Pancreas (tissue), 10 donors: ENCODE measurements around the gene MTAP. TPM values are rescaled to one million over a fixed set of nuclear protein-coding genes. Genes with fewer than 3 reads are reported as not detected.

ENCODE experiments used
- ATAC-seq, 4 donors: fragments of 200-7000 bp; cut with Tn5 transposase; one replicate each; pipeline versions ENCODE4 v1.8.0 to v1.9.1; 2020; ENCODE audit warnings: mild to moderate bottlenecking in 4 of 4, moderate library complexity in 4 of 4
- DNase-seq, 6 donors: peaks; one replicate each; pipeline ENCODE4 v3.0.0-alpha.2; 2020
- FAIRE-seq: peaks from 2 replicates; lab custom pipeline; 2012; peaks lifted over from hg19 to GRCh38; lab: Jason Lieb, UNC
- H3K27ac ChIP-seq, 4 donors: fragments of 200-600 bp; sonication (generic); 1 replicate in 3 of 4; 2 replicates in 1 of 4; pipeline versions ENCODE4 v1.5.0 to v1.8.0; 2020
- H3K27me3 ChIP-seq, 4 donors: fragments of 200-600 bp; one replicate each; pipeline ENCODE4 v1.8.0; 2021
- H3K36me3 ChIP-seq, 3 donors: fragments of 200-600 bp; sonication (generic) in 1 of 3; one replicate each; pipeline versions ENCODE4 v1.5.0 to v1.8.0; 2020 to 2021
- H3K4me1 ChIP-seq, 3 donors: fragments of 200-600 bp; one replicate each; pipeline ENCODE4 v1.8.0; 2021
- H3K4me3 ChIP-seq, 4 donors: fragments of 200-600 bp; sonication (generic) in 2 of 4; one replicate each; pipeline versions ENCODE4 v1.5.0 to v1.8.0; 2020 to 2021
- H3K9me3 ChIP-seq, 4 donors: fragments of 200-600 bp; one replicate each; pipeline ENCODE4 v1.8.0; 2021
- WGBS, 2 donors: extraction: QIAGEN DNeasy Blood & Tissue Kit; methylation state at CpG; one replicate each; pipeline ENCODE4 v1.1.7; 2013; 5-methylcytosine and 5-hydroxymethylcytosine counted together
- intact Hi-C, 3 donors: fragments of 100-400 bp; cut with DNase I; formaldehyde crosslinking; loops; one replicate each; pipeline versions ENCODE4 v1.11.1 to v1.14.2; 2022
- polyA plus RNA-seq, 2 donors: library from polyadenylated mRNA; stranded (reverse); fragments of 200-250 nt; gene quantifications; one replicate each; pipeline ENCODE4 v1.2.3, GENCODE V29; 2013
- total RNA-seq, 6 donors: library from RNA; stranded (reverse); fragmentation: NEBNext Ultra II Directional in 4 of 6; extraction: Animal tissue kit (Norgen Biotek cat#: 25700) in 4 of 6; gene quantifications; one replicate each; pipeline versions ENCODE4 v1.2.1 to v1.2.4, GENCODE V29; 2021 to 2023
- TF ChIP-seq, protein P1 (sequence below), 4 donors: fragments of 200-600 bp; sonication (generic) in 3 of 4; IDR thresholded peaks; one replicate each; pipeline versions ENCODE4 v1.5.0 to v1.8.0; 2021; ENCODE audit warnings: antibody characterized with exemption in 4 of 4
- donor health status: healthy with polysubstance abuse.
- donor health status: DM: no; HTN: no; CAD: no; lungs with moderate emphysema.
- donor health status: DM: no; HTN: no; CAD: no.
- donor health status: control.
- donor health status: control.
- donor health status: Bipolar disorder and iron deficiency.
- donor health status: DM: yes; HTN: yes; CAD: no.
- donor health status: DM: no; HTN: no; CAD: no.
- donor health status: DM: no; HTN: no; CAD: no.
- donor health status: DM: yes; HTN: yes; CAD: no.

MTAP gene
- total and polyA plus RNA-seq, 8 donors, result 4.7 to 26.7 (median 16.7) TPM

DNA sequence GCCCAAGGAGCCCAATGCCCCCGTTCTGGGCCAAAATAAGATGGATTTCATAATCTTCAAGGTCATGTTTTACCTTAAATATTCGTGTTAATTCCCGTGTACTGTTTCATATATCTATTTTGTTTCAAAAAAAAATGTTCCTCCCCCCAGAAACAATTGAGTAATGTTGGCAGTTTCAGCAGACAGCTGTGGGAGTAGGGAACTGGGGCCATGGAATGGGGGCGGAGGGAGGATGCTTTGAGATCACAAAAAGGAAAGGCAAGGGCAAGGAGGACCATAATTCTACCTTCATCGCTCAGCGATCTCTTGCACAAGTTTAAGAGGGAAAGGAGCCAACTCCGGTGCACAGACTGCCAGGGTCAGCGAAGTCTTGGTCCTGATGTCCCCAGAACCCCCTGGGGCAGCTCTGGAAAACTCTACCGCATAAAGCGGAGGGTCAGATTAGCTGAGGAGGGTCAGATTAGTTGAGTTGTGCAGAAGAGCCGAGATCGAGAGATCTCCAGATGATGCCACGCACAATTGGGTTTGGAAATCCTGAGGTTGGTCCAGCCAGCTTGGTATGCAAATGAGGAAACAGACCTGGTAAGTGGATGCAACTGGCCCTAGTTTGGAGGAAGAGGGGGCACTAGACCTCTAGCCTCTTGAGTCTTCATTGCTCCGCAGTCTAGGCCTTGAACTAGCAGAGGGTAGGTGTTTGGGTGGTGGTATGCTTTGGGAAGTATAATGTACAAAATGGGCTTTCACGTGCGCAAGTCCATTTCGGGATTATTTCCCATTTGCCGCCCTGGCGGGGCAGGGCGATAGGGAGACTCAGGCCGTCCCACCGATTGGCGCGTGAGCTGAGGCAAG, 167.7 kb downstream of the MTAP start:
- TF ChIP-seq, protein P1, sequence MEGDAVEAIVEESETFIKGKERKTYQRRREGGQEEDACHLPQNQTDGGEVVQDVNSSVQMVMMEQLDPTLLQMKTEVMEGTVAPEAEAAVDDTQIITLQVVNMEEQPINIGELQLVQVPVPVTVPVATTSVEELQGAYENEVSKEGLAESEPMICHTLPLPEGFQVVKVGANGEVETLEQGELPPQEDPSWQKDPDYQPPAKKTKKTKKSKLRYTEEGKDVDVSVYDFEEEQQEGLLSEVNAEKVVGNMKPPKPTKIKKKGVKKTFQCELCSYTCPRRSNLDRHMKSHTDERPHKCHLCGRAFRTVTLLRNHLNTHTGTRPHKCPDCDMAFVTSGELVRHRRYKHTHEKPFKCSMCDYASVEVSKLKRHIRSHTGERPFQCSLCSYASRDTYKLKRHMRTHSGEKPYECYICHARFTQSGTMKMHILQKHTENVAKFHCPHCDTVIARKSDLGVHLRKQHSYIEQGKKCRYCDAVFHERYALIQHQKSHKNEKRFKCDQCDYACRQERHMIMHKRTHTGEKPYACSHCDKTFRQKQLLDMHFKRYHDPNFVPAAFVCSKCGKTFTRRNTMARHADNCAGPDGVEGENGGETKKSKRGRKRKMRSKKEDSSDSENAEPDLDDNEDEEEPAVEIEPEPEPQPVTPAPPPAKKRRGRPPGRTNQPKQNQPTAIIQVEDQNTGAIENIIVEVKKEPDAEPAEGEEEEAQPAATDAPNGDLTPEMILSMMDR (IDR thresholded peaks at IDR 0.05), result no peak
- no peaks in the 10 kb centered on the region for H3K36me3 ChIP-seq
- peaks cover 0 to 6% (median 0%) of the 10 kb centered on the region in 3 donors for H3K4me1 ChIP-seq
- intact Hi-C loops, result no loop called here
- ATAC-seq, result no peak
- no peak for FAIRE-seq
- H3K27me3 ChIP-seq, result peaks cover 6 to 93% (median 38%) of the 10 kb centered on the region in 4 donors
- no peaks in the 10 kb centered on the region for H3K9me3 ChIP-seq
- 15% methylated on average over 24 of the region's 24 CpGs for WGBS, 2 donors
- H3K27ac ChIP-seq, result no peak overlapping the region
- H3K4me3 ChIP-seq, result no peak overlapping the region
- DNase-seq, result no peak

DNA sequence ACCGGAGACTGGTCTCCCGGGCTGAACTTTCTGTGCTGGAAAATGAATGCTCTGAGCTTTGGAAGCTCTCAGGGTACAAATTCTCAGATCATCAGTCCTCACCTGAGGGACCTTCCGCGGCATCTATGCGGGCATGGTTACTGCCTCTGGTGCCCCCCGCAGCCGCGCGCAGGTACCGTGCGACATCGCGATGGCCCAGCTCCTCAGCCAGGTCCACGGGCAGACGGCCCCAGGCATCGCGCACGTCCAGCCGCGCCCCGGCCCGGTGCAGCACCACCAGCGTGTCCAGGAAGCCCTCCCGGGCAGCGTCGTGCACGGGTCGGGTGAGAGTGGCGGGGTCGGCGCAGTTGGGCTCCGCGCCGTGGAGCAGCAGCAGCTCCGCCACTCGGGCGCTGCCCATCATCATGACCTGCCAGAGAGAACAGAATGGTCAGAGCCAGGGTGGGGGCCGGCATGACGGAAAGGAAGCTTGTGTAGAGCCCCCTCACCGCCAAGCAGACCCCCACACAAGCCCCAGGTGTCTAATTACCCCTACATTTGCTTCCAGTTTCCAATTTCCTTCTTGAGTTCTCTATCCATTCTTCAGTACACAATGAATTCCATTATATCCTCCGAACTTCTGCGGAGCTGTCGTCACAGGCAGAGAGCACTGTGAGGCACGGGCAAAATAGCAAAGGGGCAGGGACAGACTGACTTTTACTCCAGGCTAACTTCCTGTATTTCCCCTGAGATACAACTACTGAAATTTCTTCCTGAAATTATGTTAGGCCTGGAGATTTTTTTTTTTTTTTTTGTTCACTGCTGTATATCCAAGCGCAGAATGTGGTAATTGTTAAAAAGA, 168.6 kb downstream of the MTAP start:
- intact Hi-C loops, result no loop called here
- no peaks in the 10 kb centered on the region for H3K9me3 ChIP-seq
- H3K4me3 ChIP-seq, result no peak overlapping the region
- 11 to 12% methylated on average over 31 to 45 of the region's 45 CpGs for WGBS, 2 donors
- TF ChIP-seq, protein P1 (IDR thresholded peaks at IDR 0.05), result no peak
- ATAC-seq (no peak), DNase-seq (peak in 3 of 6 donors; percentile 8 to 54 (median 49)), FAIRE-seq (no peak)
- peaks cover 6 to 87% (median 38%) of the 10 kb centered on the region in 4 donors for H3K27me3 ChIP-seq
- no peak overlapping the region for H3K27ac ChIP-seq
- H3K4me1 ChIP-seq, result no peaks in the 10 kb centered on the region
- H3K36me3 ChIP-seq, result no peaks in the 10 kb centered on the region

DNA sequence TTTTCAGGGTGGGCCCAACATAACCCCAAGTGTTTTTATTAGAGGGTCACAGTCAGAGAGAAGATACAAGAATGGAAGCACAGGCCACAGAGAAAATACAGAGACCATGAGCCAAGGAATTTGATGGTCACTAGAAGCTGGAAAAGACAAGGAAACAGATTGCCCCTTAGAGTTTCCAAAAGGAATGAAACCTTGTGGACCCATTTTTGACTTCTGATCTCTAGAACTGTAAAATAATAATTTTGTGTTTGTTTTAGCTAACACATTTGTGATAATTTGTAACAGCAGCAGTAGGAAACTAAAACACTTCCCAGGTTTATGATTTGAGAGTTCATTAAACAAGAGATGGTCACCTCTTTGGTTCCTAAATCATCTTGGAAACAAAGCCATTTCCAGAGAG, 169.9 kb downstream of the MTAP start:
- Histone ChIP-seq H3K27me3 (peaks cover 3 to 87% (median 35%) of the 10 kb centered on the region in 4 donors), H3K4me1 (no peaks in the 10 kb centered on the region), H3K27ac (no peak overlapping the region), H3K4me3 (no peak overlapping the region), H3K36me3 (no peaks in the 10 kb centered on the region), H3K9me3 (no peaks in the 10 kb centered on the region)
- intact Hi-C loops, result no loop called here
- TF ChIP-seq, protein P1 (IDR thresholded peaks at IDR 0.05), result no peak
- FAIRE-seq (peak; percentile 9), ATAC-seq (no peak), DNase-seq (no peak)

DNA sequence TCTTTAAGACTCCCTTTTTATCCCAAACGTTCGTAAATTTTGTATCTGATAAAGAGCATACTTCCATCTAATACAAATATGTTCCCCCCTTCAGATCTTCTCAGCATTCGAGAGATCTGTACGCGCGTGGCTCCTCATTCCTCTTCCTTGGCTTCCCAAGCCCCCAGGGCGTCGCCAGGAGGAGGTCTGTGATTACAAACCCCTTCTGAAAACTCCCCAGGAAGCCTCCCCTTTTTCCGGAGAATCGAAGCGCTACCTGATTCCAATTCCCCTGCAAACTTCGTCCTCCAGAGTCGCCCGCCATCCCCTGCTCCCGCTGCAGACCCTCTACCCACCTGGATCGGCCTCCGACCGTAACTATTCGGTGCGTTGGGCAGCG, 171.9 kb downstream of the MTAP start:
- no peaks in the 10 kb centered on the region for H3K36me3 ChIP-seq
- intact Hi-C loops, result no loop called here
- WGBS, 2 donors, result 4 to 5% methylated on average over 21 of the region's 21 CpGs
- H3K9me3 ChIP-seq, result no peaks in the 10 kb centered on the region
- peak overlapping the region; percentile 18 to 59 (median 32) for H3K4me3 ChIP-seq
- no peak overlapping the region for H3K27ac ChIP-seq
- TF ChIP-seq, protein P1 (IDR thresholded peaks at IDR 0.05), result no peak
- peaks cover 0 to 82% (median 28%) of the 10 kb centered on the region in 4 donors for H3K27me3 ChIP-seq
- DNase-seq, result peak in 1 of 6 donors; percentile 27
- ATAC-seq, result no peak
- H3K4me1 ChIP-seq, result no peaks in the 10 kb centered on the region
- FAIRE-seq, result no peak
